ENCODE measurements around the gene IRF5.
A peak's percentile ranks its signal among the peaks of the same experiment; 100 is the strongest.

The IRF5 gene

DNA sequence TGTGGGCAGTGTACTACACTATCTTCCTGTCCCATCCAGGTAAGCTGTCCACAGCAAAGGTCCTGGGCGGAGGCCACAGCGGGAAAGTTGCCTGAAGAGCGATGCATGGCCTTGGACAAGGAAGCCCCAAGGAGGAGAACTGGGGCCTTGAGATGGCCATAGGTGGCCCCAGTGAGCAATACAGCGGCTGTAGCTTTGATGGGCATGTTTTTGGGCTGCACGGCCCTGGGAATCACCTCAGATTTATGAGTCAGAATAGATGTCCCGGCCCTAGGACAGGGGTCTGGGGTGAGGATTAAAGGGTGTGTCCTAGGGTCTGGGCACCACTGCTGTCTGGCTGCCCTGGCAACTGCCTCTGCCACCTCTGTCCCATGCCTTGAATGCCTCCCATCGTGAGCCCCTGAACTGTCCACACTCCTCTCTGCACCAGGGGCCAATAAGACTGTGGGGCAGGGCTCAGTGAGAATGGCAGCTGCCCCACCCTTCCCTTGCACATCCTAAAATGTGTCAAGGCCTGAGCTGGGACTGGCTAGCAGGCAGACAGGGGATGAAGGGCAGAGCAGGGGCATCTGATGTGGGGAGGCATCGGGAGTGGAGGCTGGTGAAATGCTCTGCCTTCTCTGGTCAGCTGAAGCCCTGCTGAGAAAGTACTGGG, 9.4 kb upstream of the IRF5 start:
- Histone ChIP-seq H3K27me3 (ENCODE audit: control insufficient read depth in 1 of 2, insufficient read depth in 2 of 2, low read length in 2 of 2) (peaks cover 0 to 13% of the 10 kb centered on the region in 2 donors), H3K9ac (ENCODE audit: low read length) (no peak overlapping the region), H3K36me3 (ENCODE audit: insufficient read depth, low read length) (no peaks in the 10 kb centered on the region), H3K4me1 (ENCODE audit: insufficient read depth, low read length) (no peaks in the 10 kb centered on the region), H3K9me3 (ENCODE audit: low read length) (no peaks in the 10 kb centered on the region), H3K4me3 (ENCODE audit: low read depth in 1 of 2, low read length in 2 of 2) (no peak overlapping the region), H3K27ac (ENCODE audit: low read depth, low read length) (no peak overlapping the region)

DNA sequence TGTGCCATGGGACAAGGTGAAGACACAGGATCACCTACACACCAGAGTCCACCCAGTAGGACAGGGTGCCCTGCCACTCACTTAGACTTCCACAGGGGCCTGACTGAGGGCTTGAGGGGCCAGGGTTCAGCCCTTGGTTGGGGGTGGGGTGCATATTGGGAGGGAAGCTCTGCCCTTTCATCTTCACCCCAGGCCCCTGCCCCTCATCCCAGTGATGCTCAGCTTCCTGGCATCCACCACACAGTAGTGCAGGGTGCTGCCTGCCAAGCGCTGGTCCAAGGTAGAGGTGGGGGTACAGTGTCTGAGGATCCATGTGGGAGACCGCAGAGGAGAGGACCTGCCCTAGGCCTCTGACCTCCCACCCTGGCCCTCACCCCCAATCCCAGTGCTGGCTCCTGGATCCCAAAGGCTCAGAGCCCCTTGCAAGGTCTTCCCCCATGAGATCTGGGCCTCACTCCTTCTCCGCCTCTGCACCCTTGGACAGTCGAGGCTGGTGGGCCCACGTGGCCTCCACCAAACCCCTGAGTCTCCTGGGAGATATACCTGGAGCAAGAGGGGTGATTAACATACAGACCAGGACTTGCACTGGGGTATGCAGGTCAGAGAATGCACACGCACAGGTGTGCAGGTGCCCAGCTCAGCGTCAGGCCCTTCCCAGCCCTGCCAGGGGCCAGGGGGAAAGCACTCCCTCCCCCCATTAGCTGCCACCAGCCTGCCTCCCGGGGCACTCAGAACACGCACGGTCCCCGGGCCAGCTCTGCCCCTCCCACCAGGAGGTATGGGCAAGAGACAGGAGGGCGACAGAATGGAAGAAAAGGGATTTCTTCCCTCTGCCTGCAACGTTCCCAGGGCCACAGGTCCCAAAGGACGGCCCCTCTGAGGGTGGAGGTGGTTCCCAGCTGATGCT, 8.6 kb upstream of the IRF5 start:
- no peak overlapping the region for H3K9ac ChIP-seq (ENCODE audit: low read length)
- H3K36me3 ChIP-seq (ENCODE audit: insufficient read depth, low read length), result no peaks in the 10 kb centered on the region
- H3K27me3 ChIP-seq (ENCODE audit: control insufficient read depth in 1 of 2, insufficient read depth in 2 of 2, low read length in 2 of 2), result peaks cover 0 to 14% of the 10 kb centered on the region in 2 donors
- no peak overlapping the region for H3K4me3 ChIP-seq (ENCODE audit: low read depth in 1 of 2, low read length in 2 of 2)
- H3K9me3 ChIP-seq (ENCODE audit: low read length), result no peaks in the 10 kb centered on the region
- H3K27ac ChIP-seq (ENCODE audit: low read depth, low read length), result no peak overlapping the region
- H3K4me1 ChIP-seq (ENCODE audit: insufficient read depth, low read length), result no peaks in the 10 kb centered on the region

DNA sequence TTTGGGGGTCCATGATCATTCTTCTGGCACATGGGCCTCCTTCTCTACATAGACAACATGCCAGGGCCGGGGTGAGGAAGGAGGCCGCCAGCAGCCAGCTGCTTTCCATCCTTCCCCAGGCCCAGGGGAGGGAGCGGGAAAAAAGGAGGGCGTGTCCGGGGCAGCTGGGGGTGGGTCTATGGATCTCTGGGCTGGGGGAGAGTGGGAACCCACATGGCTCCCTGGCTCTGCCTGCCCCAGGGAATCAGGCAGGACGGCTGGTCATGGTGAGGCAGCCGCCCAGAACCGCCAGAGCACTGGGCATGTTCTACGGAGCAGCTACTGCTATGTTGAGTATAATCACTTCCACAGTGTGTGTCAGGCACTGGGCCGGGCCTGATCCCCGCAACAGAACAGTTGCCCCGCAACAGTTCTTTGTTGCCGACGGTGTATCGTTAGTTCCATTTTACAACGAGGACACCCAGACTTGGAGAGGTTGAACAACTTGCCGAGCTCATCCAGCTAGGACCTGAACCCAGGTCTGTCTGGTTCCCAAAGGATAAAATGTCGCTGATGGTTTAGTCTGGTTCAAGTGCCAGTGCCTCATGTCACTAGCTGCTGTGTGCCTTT, 6.4 kb upstream of the IRF5 start:
- H3K4me1 ChIP-seq (ENCODE audit: insufficient read depth, low read length), result no peaks in the 10 kb centered on the region
- H3K9me3 ChIP-seq (ENCODE audit: low read length), result no peaks in the 10 kb centered on the region
- no peaks in the 10 kb centered on the region for H3K36me3 ChIP-seq (ENCODE audit: insufficient read depth, low read length)
- H3K9ac ChIP-seq (ENCODE audit: low read length), result no peak overlapping the region
- no peak overlapping the region for H3K4me3 ChIP-seq (ENCODE audit: low read depth in 1 of 2, low read length in 2 of 2)
- no peak overlapping the region for H3K27ac ChIP-seq (ENCODE audit: low read depth, low read length)
- peaks cover 0 to 14% of the 10 kb centered on the region in 2 donors for H3K27me3 ChIP-seq (ENCODE audit: control insufficient read depth in 1 of 2, insufficient read depth in 2 of 2, low read length in 2 of 2)

DNA sequence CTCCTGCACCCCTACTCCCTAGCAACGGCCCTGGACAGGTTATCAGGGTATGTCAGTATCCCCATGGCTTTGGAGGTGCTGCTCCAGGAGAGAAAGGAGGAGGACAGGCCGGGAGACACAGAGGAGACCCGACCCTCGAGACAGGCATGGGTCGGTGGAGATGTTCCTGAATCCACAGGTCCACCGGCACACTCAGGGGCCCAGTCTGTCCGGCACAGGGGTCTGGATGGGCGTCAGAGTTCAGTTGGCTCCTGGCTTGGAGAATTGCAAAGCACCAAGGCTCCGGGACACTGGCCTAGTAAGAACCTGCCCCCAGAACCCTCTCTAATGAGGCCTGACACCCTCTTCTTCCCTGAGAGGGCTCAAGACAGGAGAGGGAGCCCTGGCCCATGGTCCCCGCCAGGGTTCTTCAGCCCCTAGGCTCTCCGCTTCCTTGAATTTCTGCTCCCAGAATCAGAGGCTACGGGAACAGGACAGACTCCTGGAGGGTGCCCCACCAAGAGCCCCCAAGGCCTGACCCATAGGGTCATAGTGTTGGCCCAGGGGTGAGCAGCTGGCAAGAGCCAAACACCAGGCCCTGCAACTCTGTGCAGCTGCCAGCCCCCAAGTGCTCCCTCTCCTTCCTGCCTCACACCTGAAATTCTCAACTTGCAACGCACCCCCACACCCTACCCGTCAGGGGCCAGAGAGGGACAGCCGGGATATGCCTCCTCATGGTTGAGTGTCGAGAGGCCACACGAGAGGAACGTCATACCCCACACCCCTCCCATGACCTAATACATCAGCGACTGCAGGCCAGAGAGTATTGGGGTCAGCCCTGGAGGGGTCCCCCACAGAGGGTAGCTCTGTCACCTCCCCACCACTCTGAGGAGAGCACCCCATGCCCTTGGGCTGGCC, 5.5 kb upstream of the IRF5 start:
- H3K36me3 ChIP-seq (ENCODE audit: insufficient read depth, low read length), result no peaks in the 10 kb centered on the region
- H3K27me3 ChIP-seq (ENCODE audit: control insufficient read depth in 1 of 2, insufficient read depth in 2 of 2, low read length in 2 of 2), result peaks cover 0 to 21% of the 10 kb centered on the region in 2 donors
- no peaks in the 10 kb centered on the region for H3K4me1 ChIP-seq (ENCODE audit: insufficient read depth, low read length)
- H3K9ac ChIP-seq (ENCODE audit: low read length), result no peak overlapping the region
- H3K4me3 ChIP-seq (ENCODE audit: low read depth in 1 of 2, low read length in 2 of 2), result no peak overlapping the region
- no peak overlapping the region for H3K27ac ChIP-seq (ENCODE audit: low read depth, low read length)
- H3K9me3 ChIP-seq (ENCODE audit: low read length), result no peaks in the 10 kb centered on the region

DNA sequence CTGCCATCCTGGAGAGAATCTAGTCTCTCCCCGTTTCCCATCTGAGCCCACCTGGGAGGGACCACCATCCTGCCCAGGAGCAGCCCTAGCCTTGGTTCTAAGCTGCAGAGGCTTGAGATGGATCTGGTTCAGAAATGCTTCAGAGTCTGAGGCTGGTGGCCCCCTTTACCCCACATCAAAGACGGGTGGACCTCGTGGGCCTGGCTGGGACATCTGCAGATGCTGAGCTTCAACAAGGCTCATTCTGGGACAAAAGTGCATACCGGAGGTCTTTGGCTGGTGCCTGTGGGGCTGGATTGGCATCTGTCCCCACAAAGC, 4.9 kb upstream of the IRF5 start:
- no peaks in the 10 kb centered on the region for H3K36me3 ChIP-seq (ENCODE audit: insufficient read depth, low read length)
- H3K9me3 ChIP-seq (ENCODE audit: low read length), result no peaks in the 10 kb centered on the region
- H3K27me3 ChIP-seq (ENCODE audit: control insufficient read depth in 1 of 2, insufficient read depth in 2 of 2, low read length in 2 of 2), result peaks cover 0 to 27% of the 10 kb centered on the region in 2 donors
- no peak overlapping the region for H3K27ac ChIP-seq (ENCODE audit: low read depth, low read length)
- no peak overlapping the region for H3K9ac ChIP-seq (ENCODE audit: low read length)
- no peaks in the 10 kb centered on the region for H3K4me1 ChIP-seq (ENCODE audit: insufficient read depth, low read length)
- H3K4me3 ChIP-seq (ENCODE audit: low read depth in 1 of 2, low read length in 2 of 2), result no peak overlapping the region

DNA sequence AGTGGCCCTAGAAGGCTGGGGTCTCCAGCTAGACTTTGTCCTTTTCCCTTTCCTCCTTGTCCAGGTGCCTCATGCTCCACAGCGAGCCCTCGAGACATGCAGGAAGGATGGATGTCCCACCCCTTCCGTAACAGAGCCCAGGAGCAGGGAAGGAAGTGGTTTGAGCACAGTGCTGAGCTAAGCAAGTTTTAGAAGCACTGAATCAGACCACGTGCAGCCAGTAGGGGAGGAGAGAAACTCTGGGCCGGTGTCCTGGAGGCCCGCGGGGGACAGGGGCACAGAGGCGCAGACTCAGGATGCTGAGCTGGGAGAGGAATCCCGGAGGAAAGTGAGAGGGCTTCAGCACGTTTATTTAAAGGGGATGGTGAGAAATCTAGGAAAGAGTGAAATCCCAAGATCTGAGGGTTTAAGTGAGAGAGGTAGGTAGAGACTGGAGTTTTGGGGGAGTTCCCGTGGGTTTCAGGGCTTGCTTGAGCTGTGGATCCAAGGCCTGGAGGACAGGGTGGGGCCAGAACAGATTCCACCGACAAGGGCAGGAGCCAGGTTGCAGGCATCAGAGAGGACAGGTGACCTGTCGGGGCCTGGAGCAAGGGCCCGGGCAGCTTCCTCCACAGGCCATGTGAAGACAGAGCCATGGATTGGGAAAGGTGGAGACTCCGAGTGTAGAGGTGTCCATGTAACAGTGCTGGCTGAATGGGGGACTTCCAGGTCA, 4.4 kb upstream of the IRF5 start:
- H3K27me3 ChIP-seq (ENCODE audit: control insufficient read depth in 1 of 2, insufficient read depth in 2 of 2, low read length in 2 of 2), result peaks cover 0 to 29% of the 10 kb centered on the region in 2 donors
- no peaks in the 10 kb centered on the region for H3K36me3 ChIP-seq (ENCODE audit: insufficient read depth, low read length)
- H3K27ac ChIP-seq (ENCODE audit: low read depth, low read length), result no peak overlapping the region
- no peaks in the 10 kb centered on the region for H3K9me3 ChIP-seq (ENCODE audit: low read length)
- H3K4me3 ChIP-seq (ENCODE audit: low read depth in 1 of 2, low read length in 2 of 2), result no peak overlapping the region
- no peaks in the 10 kb centered on the region for H3K4me1 ChIP-seq (ENCODE audit: insufficient read depth, low read length)
- no peak overlapping the region for H3K9ac ChIP-seq (ENCODE audit: low read length)

DNA sequence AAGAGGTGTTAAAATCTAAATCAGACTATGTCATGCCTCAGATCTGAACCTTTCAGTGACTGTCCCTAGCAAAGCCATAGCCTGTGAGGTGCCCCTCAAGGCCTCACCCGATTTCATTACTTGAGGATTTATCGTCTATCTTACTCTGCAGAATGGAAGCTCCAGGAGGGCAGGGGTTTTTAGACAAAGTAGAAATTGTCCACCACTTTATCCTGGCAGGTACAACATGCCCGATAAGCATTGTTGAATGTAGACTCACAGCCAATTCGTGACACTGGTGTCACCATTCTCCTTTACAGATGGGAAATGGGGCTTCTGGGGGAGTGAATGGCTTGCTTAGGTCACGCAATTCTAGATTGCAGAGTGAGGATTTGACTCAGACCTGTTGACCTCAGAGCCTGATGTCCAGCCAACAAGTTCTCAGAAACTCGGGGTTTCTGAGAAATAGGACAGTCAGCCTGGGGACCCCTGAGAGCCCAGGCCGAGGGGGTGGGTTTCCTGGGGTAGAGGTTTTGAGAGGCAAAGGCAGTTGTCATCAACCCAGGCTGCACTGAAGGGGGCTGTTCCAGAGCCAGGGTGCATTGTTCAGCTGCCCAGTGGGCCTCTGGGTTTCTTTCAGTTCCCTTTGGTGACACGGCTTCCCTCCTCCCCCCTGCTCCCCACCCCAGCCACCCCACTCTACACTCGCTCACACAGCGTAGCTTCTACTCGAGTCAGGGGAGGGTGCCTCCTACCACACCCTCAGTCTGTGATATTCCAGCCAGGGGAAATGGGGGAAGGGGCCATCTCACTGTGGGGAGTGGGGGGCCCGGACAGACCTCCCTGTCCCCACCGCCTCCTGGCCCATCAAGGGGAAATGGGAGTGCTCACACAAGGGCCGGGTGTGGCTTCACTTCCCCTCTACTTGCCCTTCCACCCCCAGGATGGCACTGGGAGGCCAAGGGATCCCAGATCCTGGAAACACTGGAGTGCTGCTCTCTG, 3.1 kb upstream of the IRF5 start:
- Histone ChIP-seq H3K36me3 (ENCODE audit: insufficient read depth, low read length) (no peaks in the 10 kb centered on the region), H3K27ac (ENCODE audit: low read depth, low read length) (no peak overlapping the region), H3K27me3 (ENCODE audit: control insufficient read depth in 1 of 2, insufficient read depth in 2 of 2, low read length in 2 of 2) (peaks cover 0 to 34% of the 10 kb centered on the region in 2 donors), H3K9ac (ENCODE audit: low read length) (no peak overlapping the region), H3K4me3 (ENCODE audit: low read depth in 1 of 2, low read length in 2 of 2) (no peak overlapping the region), H3K4me1 (ENCODE audit: insufficient read depth, low read length) (no peaks in the 10 kb centered on the region), H3K9me3 (ENCODE audit: low read length) (no peaks in the 10 kb centered on the region)

DNA sequence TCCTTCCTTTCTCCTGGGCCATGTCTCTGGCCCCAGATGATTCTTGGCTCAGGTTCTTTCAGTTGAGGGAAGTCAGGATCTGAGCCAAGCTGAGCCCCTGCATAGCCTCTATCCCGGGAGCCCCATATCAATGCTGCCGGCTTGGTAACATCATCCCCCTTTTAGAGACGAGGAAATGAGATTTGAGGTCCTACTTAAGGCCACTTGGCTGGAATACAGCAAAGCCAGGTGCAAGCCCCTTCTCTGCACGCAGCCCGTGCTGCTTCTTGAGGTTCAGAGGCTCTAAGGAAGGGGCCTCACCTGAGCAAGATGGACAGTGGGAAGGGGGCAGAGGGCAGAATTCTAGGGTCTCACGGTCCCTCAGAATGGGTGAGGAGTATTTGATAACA, 2.4 kb upstream of the IRF5 start:
- H3K9ac ChIP-seq (ENCODE audit: low read length), result no peak overlapping the region
- H3K4me3 ChIP-seq (ENCODE audit: low read depth in 1 of 2, low read length in 2 of 2), result no peak overlapping the region
- H3K4me1 ChIP-seq (ENCODE audit: insufficient read depth, low read length), result no peaks in the 10 kb centered on the region
- no peaks in the 10 kb centered on the region for H3K9me3 ChIP-seq (ENCODE audit: low read length)
- H3K27ac ChIP-seq (ENCODE audit: low read depth, low read length), result no peak overlapping the region
- peaks cover 0 to 34% of the 10 kb centered on the region in 2 donors for H3K27me3 ChIP-seq (ENCODE audit: control insufficient read depth in 1 of 2, insufficient read depth in 2 of 2, low read length in 2 of 2)
- no peaks in the 10 kb centered on the region for H3K36me3 ChIP-seq (ENCODE audit: insufficient read depth, low read length)

DNA sequence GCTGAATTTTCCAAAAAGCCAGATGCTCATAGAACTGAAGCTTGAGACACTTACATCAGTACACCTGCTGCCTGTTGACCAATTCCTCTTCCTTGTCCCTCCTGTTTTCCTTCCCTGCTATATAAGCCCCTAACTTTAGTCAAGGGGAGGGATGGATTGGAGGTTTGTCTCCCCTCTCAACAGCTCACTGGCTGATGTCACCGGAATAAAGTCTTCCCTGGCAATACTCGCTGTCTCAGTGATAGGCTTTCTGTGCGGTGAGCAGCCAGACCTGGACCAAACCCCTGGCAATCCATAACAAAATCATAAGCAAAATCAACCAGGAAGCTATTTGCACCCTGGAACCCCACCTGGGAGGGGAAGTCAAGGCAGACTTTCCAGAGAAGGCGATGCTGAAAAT, 929 bp upstream of the IRF5 start:
- H3K9ac ChIP-seq (ENCODE audit: low read length), result no peak overlapping the region
- H3K4me3 ChIP-seq (ENCODE audit: low read depth in 1 of 2, low read length in 2 of 2), result no peak overlapping the region
- no peaks in the 10 kb centered on the region for H3K9me3 ChIP-seq (ENCODE audit: low read length)
- H3K27ac ChIP-seq (ENCODE audit: low read depth, low read length), result no peak overlapping the region
- peaks cover 0 to 34% of the 10 kb centered on the region in 2 donors for H3K27me3 ChIP-seq (ENCODE audit: control insufficient read depth in 1 of 2, insufficient read depth in 2 of 2, low read length in 2 of 2)
- H3K4me1 ChIP-seq (ENCODE audit: insufficient read depth, low read length), result no peaks in the 10 kb centered on the region
- no peaks in the 10 kb centered on the region for H3K36me3 ChIP-seq (ENCODE audit: insufficient read depth, low read length)

DNA sequence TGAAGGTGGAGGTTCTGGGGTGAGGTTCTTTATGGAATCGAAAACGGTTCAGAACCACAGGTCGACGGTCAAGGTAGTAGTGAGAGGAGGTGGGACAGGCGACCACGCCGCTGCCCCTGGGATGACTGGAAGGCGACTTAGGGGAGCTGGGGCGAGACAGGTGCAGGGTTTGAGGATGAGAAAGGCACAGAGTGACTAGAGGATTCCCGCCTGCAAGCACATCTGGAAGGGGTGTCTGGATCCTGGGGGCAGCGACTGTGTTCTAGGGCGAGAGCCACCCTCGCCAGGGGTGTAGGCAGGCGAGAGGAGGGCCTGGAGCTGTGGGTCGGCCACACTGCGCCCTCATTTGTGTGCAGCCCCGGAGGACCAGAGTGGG, 468 bp upstream of the IRF5 start:
- no peaks in the 10 kb centered on the region for H3K4me1 ChIP-seq (ENCODE audit: insufficient read depth, low read length)
- H3K9me3 ChIP-seq (ENCODE audit: low read length), result no peaks in the 10 kb centered on the region
- H3K4me3 ChIP-seq (ENCODE audit: low read depth in 1 of 2, low read length in 2 of 2), result peak overlapping the region in 1 of 2 donors; percentile 55
- peaks cover 0 to 34% of the 10 kb centered on the region in 2 donors for H3K27me3 ChIP-seq (ENCODE audit: control insufficient read depth in 1 of 2, insufficient read depth in 2 of 2, low read length in 2 of 2)
- no peak overlapping the region for H3K27ac ChIP-seq (ENCODE audit: low read depth, low read length)
- H3K9ac ChIP-seq (ENCODE audit: low read length), result no peak overlapping the region
- H3K36me3 ChIP-seq (ENCODE audit: insufficient read depth, low read length), result no peaks in the 10 kb centered on the region
